SW480 (cell line): ENCODE data around the gene GNPDA2.
"Not testable (repeated sequence)": the region's sequence is repeated elsewhere in the genome, so short reads cannot be mapped to it uniquely, and the experiment has no call there.

ENCODE experiments used
- DNase-seq: peaks from one replicate; pipeline ENCODE4 v3.0.0-alpha.2; 2016; ENCODE audit warnings: low spot score

Gene GNPDA2

GRCh38 chr4:44726038-44726871 lies at the start of gene GNPDA2:
Gene GNPDA2, minus strand, starts transcription at chr4:44726556. Its CDS starts 4,349 bp downstream, at chr4:44722207.
- DNase-seq, result peak; percentile 78

- no peak for DNase-seq
Observed at GRCh38 chr4:44772340-44772739, 46.0 kb upstream of the GNPDA2 start.

- no peak for DNase-seq
Observed at GRCh38 chr4:44771789-44772188, 45.4 kb upstream of the GNPDA2 start.

- no peak for DNase-seq
Observed at GRCh38 chr4:44766453-44766852, 40.1 kb upstream of the GNPDA2 start.

- DNase-seq, result no peak
Observed at GRCh38 chr4:44765116-44765515, 38.8 kb upstream of the GNPDA2 start.

GRCh38 chr4:44761306-44761705 lies 35.0 kb upstream of the GNPDA2 start:
- no peak for DNase-seq

GRCh38 chr4:44760142-44760898 lies 34.0 kb upstream of the GNPDA2 start:
- peak; percentile 48 for DNase-seq

GRCh38 chr4:44756559-44756958 lies 30.2 kb upstream of the GNPDA2 start:
- DNase-seq, result no peak

- DNase-seq, result no peak
Observed at GRCh38 chr4:44740201-44740600, 13.8 kb upstream of the GNPDA2 start.

- peak; percentile 33 for DNase-seq
Observed at GRCh38 chr4:44738615-44739014, 12.3 kb upstream of the GNPDA2 start.

GRCh38 chr4:44736900-44737299 lies 10.5 kb upstream of the GNPDA2 start:
- no peak for DNase-seq

- not testable (repeated sequence) for DNase-seq
Observed at GRCh38 chr4:44728694-44729093, 2.3 kb upstream of the GNPDA2 start.

- DNase-seq, result no peak
Observed at GRCh38 chr4:44727471-44727870, 1.1 kb upstream of the GNPDA2 start.

- no peak for DNase-seq
Observed at GRCh38 chr4:44725726-44726037, 674 bp downstream of the GNPDA2 start.

GRCh38 chr4:44725166-44725565 lies 1.2 kb downstream of the GNPDA2 start:
- DNase-seq, result no peak

GRCh38 chr4:44722001-44722400 lies 4.4 kb downstream of the GNPDA2 start:
- no peak for DNase-seq

- DNase-seq, result no peak
Observed at GRCh38 chr4:44720371-44720770, 6.0 kb downstream of the GNPDA2 start.

- DNase-seq, result no peak
Observed at GRCh38 chr4:44716597-44716996, 9.8 kb downstream of the GNPDA2 start.

- no peak for DNase-seq
Observed at GRCh38 chr4:44713125-44713524, 13.2 kb downstream of the GNPDA2 start.

- DNase-seq, result no peak
Observed at GRCh38 chr4:44704673-44705072, 21.7 kb downstream of the GNPDA2 start.

- DNase-seq, result no peak
Observed at GRCh38 chr4:44701037-44701436, 25.3 kb downstream of the GNPDA2 start.

- DNase-seq, result no peak
Observed at GRCh38 chr4:44700427-44700826, 25.9 kb downstream of the GNPDA2 start.

GRCh38 chr4:44684648-44685047 lies 41.7 kb downstream of the GNPDA2 start:
- no peak for DNase-seq
